SK-N-SH treated with all-trans-retinoic acid at 6 μM for 48 hours (cell line): ENCODE data around the gene MCU.

Experiments used
- ATAC-seq: fragments of 200-7000 bp; cut with Tn5 transposase; 3 replicates; pipeline ENCODE4 v1.9.1; 2020; ENCODE audit warnings: mild to moderate bottlenecking, moderate library complexity
- CSDC2 ChIP-seq: fragments of 250-450 bp; sonication (Bioruptor Pico); IDR thresholded peaks from 2 replicates; pipeline ENCODE4 v1.5.0; 2020; ENCODE audit warnings: mild to moderate bottlenecking, moderate library complexity
- GLIS3 ChIP-seq: fragments of 250-450 bp; sonication (Bioruptor Pico); IDR thresholded peaks from 2 replicates; pipeline ENCODE4 v1.5.0; 2020; ENCODE audit warnings: mild to moderate bottlenecking, moderate library complexity
- OSR1 ChIP-seq: fragments of 250-450 bp; sonication (Bioruptor Pico); IDR thresholded peaks from 2 replicates; pipeline ENCODE4 v1.8.0; 2022; ENCODE audit warnings: moderate library complexity, mild to moderate bottlenecking, inconsistent platforms
- PATZ1 ChIP-seq: fragments of 250-450 bp; sonication (Bioruptor Pico); IDR thresholded peaks from 2 replicates; pipeline ENCODE4 v1.8.0; 2020; ENCODE audit warnings: mild to moderate bottlenecking, moderate library complexity, borderline replicate concordance
- RARB ChIP-seq: fragments of 250-450 bp; sonication (Bioruptor Pico); IDR thresholded peaks from 2 replicates; pipeline ENCODE4 v1.8.0; 2021; ENCODE audit warnings: mild to moderate bottlenecking, moderate library complexity
- TCF4 ChIP-seq: fragments of 250-450 bp; sonication (Bioruptor Pico); IDR thresholded peaks from 2 replicates; pipeline ENCODE4 v1.8.0; 2021; ENCODE audit warnings: mild to moderate bottlenecking, moderate library complexity, borderline replicate concordance
- TOX ChIP-seq: fragments of 250-450 bp; sonication (Bioruptor Pico); IDR thresholded peaks from 2 replicates; pipeline ENCODE4 v1.8.0; 2021; ENCODE audit warnings: mild to moderate bottlenecking, moderate library complexity, borderline replicate concordance
- TSHZ2 ChIP-seq: fragments of 250-450 bp; sonication (Bioruptor Pico); IDR thresholded peaks from 2 replicates; pipeline ENCODE4 v1.5.0; 2020; ENCODE audit warnings: mild to moderate bottlenecking, moderate library complexity
- ZFP30 ChIP-seq: fragments of 450-650 bp; formaldehyde crosslinking; IDR thresholded peaks from 2 replicates; pipeline ENCODE4 v1.5.0; 2022; ENCODE audit warnings: mild to moderate bottlenecking, moderate library complexity
- ZNF565 ChIP-seq: fragments of 450-650 bp; formaldehyde crosslinking; conservative IDR thresholded peaks from 2 replicates; pipeline ENCODE4 v1.5.0; 2020; ENCODE audit warnings: low read depth, mild to moderate bottlenecking, moderate library complexity
- ZNF70 ChIP-seq: fragments of 450-650 bp; formaldehyde crosslinking; IDR thresholded peaks from 2 replicates; pipeline ENCODE4 v1.5.0; 2020; ENCODE audit warnings: mild to moderate bottlenecking, moderate library complexity
- ZNF8 ChIP-seq: fragments of 450-650 bp; formaldehyde crosslinking; IDR thresholded peaks from 2 replicates; pipeline ENCODE4 v1.5.0; 2020; ENCODE audit warnings: mild to moderate bottlenecking, moderate library complexity
- TF ChIP-seq, protein P1 (sequence below): fragments of 250-450 bp; sonication (Bioruptor Pico); IDR thresholded peaks from 2 replicates; pipeline ENCODE4 v1.5.1; 2020; ENCODE audit warnings: low read depth, mild to moderate bottlenecking, moderate library complexity

MCU gene

DNA sequence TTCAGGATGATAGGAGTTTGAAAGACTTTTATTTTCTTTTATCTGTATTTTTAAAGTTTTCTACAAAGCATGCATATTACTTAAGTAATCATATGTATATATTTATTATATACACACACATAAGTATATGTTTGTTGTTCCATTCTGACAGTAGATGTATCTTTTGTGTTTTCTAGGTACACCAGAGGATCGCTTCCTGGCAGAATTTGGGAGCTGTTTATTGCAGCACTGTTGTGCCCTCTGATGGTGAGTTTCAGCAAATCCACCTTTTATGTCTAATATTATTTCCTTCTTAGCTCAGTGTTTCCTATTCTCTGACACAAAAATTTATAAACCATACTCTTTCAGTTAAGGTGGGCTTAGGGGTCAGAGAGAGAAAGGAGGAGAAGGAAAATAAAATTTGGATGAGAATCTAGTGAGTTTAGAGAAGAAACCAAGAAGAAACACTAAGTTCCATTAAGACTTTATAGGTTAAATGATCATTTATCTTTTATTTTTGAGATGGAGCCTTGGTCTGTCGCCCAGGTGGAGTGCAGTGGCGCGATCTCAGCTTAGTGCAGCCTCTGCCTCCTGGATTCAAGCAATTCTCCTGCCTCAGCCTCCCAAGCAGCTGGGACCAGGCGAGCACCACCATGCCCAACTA is 142.4 kb downstream of the MCU start:
- TF ChIP-seq TSHZ2 (no peak), CSDC2 (no peak), ZNF70 (CRISPR knock-in tag) (no peak), TOX (no peak)
- peak; percentile 89 for ATAC-seq

- TF ChIP-seq ZFP30 (CRISPR knock-in tag) (no peak), ZNF8 (CRISPR knock-in tag) (no peak), CSDC2 (no peak), PATZ1 (CRISPR knock-in tag) (no peak), ZNF565 (CRISPR knock-in tag) (no peak), RARB (no peak)
- TF ChIP-seq, protein P1, sequence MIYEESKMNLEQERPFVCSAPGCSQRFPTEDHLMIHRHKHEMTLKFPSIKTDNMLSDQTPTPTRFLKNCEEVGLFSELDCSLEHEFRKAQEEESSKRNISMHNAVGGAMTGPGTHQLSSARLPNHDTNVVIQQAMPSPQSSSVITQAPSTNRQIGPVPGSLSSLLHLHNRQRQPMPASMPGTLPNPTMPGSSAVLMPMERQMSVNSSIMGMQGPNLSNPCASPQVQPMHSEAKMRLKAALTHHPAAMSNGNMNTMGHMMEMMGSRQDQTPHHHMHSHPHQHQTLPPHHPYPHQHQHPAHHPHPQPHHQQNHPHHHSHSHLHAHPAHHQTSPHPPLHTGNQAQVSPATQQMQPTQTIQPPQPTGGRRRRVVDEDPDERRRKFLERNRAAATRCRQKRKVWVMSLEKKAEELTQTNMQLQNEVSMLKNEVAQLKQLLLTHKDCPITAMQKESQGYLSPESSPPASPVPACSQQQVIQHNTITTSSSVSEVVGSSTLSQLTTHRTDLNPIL: no peak
- ATAC-seq: no peak
These were observed 148.4 kb downstream of the MCU start for GRCh38 chr10:72840319-72840718.

GRCh38 chr10:72841487-72841886 is 149.5 kb downstream of the MCU start:
- no peak for ATAC-seq
- TF ChIP-seq ZNF8 (CRISPR knock-in tag): no peak

- no peak for TF ChIP-seq PATZ1 (CRISPR knock-in tag)
- TF ChIP-seq CSDC2: no peak
- no peak for TF ChIP-seq OSR1 (CRISPR knock-in tag)
- TF ChIP-seq TSHZ2: no peak
- TF ChIP-seq, protein P1: no peak
- TF ChIP-seq TOX: no peak
- TF ChIP-seq ZNF565 (CRISPR knock-in tag): no peak
- TF ChIP-seq ZNF8 (CRISPR knock-in tag): no peak
- TF ChIP-seq TCF4 (CRISPR knock-in tag): no peak
- TF ChIP-seq GLIS3: no peak
- TF ChIP-seq, all 23 proteins: peak for 0
- no peak for ATAC-seq
These were observed 150.2 kb downstream of the MCU start for GRCh38 chr10:72842164-72842563.
